Activated T-helper 9 cell treated with anti-CD3 and anti-CD28 coated beads, Interleukin-2, amount 50 U/mL, for 16 hours (primary cell): ENCODE measurements around the gene SEZ6L2.
"Not testable (repeated sequence)": the region's sequence is repeated elsewhere in the genome, so short reads cannot be mapped to it uniquely, and the experiment has no call there.

Experiments
- DNase-seq: peaks from one replicate; pipeline ENCODE4 v3.0.0-alpha.2; 2020; ENCODE audit warnings: low read depth

Gene SEZ6L2

DNA sequence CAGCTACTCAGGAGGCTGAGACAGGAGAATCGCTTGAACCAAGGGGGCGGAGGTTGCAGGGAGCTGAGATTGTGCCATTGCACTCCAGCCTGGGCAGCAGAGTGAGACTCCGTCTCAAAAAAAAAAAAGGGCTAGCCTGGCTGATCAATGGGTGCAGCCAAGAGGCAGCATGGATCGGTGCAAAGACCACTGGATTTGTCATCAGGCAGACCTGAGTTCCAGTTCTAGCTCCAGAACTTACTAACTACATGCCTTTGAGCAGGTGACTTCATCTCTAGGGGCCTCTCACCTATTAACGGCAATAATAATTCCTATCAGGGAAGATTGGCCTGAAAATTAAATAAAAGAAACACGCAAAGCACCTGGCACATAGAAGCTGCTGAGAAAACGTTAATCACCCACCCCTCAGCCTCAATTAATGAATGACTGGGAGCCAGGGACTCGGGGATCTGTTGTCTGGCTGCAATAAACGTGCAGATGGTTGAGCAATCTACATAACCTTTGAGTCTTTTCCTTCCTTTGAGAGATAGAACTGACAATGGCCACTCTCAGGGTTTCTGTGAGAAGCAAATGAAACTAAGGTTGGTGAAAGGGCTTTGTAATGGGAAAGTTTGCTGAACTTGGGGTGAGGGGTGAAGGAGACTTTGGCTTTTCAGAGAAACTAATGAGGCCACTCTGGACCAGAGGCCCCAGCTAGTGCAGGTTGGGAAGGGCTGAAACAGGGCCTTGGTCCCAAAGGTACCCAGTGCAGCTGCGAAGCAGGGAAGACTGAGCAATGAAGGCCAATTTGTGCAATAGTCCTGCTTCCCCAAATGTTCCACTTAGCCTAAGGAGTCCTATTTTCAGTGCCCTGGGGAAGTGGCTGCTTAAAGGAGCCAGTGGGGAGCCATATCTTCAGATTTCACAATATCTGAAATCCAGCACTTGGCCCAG is 7.6 kb downstream of the SEZ6L2 start:
- DNase-seq, result no peak

- not testable (repeated sequence) for DNase-seq
These were observed 10.0 kb downstream of the SEZ6L2 start for GRCh38 chr16:29889372-29889771.

GRCh38 chr16:29883987-29884386 is 15.4 kb downstream of the SEZ6L2 start:
- no peak for DNase-seq

GRCh38 chr16:29881050-29881449 is 18.3 kb downstream of the SEZ6L2 start:
- no peak for DNase-seq

DNA sequence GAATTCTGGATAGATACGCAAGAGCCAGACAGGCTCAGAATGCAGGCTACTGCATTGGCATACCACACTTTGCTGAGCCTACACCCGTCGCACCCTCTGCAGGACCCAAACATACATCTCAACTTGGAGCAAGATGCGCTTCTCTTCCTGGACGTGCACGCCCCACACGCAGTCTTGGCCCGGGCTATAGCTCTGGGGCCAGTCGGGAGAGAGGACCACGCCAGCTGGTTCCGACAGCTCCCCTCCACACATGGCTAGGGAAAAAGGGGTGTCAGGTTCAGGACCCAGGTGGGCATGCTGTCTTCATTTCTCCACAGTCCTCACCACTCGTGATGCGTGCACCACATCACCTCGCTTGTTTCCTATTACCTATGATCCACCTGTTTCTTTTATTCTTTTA is 21.2 kb downstream of the SEZ6L2 start:
- no peak for DNase-seq

- peak; percentile 20 for DNase-seq
These were observed 21.9 kb downstream of the SEZ6L2 start for GRCh38 chr16:29877266-29877961.

- DNase-seq, result no peak
These were observed 22.6 kb downstream of the SEZ6L2 start for GRCh38 chr16:29876594-29877249.

GRCh38 chr16:29876217-29876593 is 23.1 kb downstream of the SEZ6L2 start:
- DNase-seq, result no peak

- DNase-seq, result no peak
These were observed 24.1 kb downstream of the SEZ6L2 start for GRCh38 chr16:29875206-29875605.

- DNase-seq, result no peak
These were observed 26.0 kb downstream of the SEZ6L2 start for GRCh38 chr16:29873319-29873718.

DNA sequence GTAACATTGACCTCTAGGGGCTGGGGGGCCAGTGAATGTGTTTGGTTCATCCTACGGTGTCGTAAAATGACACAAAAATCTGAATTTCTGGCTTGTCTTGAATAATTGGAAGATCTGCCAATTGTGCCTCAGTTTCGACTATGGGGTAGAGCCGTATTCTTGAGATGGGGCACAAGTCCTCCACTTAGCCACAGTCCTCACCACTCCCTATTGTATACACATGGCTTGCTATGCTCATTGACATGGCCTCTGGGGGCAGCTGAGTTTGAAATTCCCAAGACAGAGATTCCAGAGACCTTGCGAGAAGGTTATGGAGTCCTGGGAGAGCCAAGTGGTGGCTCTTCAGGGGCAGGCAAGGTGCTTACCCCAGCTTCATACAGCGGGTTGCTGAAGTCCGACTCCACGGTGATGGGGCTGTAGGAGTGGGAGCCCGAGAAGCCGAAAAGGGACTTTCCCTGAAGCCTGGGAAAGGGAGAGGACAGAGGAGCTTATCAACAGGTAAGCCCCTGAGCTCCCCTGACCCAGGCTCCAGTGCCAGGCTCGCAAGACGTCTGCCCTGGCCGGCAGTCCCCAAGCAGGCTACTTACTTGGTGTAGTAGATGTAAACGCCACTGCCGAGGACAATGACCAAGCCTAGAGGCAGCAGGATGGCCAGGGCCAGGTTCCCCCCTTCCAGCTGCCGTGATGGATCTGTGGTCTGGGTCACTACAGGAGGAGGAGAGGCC is 27.4 kb downstream of the SEZ6L2 start:
- no peak for DNase-seq

DNA sequence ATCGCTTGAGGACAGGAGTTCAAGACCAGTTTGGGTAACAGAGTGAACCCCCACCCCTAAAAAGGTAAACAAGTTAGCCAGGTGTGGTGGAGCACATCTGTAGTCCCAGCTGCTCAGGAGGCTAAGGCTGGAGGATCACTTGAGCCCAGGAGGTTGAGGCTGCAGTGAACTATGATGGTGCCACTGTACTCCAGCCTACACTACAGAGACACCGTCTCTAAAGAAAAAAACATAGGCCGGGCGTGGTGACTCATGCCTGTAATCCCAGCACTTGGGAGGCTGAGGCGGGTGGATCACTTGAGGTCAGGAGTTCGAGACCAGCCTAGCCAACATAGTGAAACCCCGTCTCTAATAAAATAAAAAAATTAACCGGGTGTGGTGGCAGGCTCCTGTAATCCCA is 30.3 kb downstream of the SEZ6L2 start:
- not testable (repeated sequence) for DNase-seq

DNA sequence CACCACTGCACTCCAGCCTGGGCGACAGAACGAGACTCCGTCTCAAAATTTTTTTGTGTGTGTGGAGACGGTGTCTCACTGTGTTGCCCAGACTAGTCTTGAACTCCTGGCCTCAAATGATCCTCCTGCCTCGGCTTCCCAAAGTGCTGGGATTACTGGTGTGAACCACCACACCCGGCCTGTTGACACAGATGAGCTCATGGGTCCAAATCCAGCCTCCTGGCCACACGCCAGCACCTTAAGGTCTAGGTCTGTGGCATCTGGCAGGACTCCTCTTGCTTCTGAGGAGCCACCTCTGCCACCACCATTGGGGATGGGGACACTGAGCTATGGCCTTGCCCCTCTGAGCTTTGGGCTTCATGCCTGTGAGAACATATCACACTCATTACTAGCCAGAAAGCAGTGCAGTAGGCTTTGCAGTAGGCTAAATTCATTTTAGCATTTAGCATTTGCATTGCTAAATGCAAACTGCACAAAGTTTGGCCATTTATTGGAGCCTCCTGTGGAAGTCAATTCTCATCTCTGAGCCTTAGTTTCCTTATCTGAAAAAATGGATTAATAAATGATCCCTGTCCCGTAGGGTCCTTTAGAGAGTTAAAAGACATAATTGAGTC is 30.8 kb downstream of the SEZ6L2 start:
- no peak for DNase-seq

GRCh38 chr16:29864205-29864604 is 35.1 kb downstream of the SEZ6L2 start:
- no peak for DNase-seq

DNA sequence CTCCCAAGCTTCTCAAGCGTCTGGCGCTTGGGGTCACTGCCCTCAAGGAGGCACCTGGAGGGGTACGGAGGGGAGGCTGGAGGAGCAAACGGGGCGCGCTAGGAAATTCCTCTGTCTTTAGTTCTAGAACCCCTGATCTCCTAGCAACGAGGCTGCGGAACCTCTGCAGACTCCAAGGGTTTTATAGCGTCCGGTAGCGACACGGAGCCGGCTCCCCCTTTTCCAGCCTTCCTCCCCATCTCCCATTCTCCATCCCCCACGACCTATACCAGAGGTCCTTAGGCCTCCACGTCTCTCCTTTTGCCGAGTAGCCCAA is 35.7 kb downstream of the SEZ6L2 start:
- DNase-seq, result no peak

- peak; percentile 87 for DNase-seq
These were observed 36.3 kb downstream of the SEZ6L2 start, which contains the start of gene CDIPT for GRCh38 chr16:29862884-29863668. Gene CDIPT (minus strand): TSS chr16:29863226. CDS start chr16:29862857, 369 bp downstream.

DNA sequence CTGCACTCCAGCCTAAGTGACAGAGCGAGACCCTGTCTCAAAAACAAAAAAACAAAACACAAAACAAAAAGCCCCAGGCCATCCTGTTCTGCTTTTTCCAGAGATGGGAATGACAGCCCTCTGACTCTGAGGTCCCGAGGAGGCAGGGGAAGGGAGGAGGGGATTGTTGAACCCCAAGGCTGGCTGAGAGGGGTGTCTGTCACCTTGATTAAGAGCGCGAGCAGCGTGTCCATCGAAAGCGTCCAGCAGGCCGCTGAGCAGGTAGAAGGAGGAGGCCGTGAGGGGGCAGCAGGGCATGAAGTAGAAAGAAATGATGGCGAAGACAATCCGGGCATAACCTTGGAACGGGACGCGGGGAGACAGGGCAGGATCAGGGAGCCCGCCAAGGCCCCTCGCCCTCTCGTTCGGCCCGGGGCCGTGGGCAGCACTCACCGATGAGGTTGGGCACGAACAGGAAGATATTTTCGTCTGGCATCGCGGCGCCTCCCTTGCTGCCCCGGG is 36.9 kb downstream of the SEZ6L2 start:
- no peak for DNase-seq

DNA sequence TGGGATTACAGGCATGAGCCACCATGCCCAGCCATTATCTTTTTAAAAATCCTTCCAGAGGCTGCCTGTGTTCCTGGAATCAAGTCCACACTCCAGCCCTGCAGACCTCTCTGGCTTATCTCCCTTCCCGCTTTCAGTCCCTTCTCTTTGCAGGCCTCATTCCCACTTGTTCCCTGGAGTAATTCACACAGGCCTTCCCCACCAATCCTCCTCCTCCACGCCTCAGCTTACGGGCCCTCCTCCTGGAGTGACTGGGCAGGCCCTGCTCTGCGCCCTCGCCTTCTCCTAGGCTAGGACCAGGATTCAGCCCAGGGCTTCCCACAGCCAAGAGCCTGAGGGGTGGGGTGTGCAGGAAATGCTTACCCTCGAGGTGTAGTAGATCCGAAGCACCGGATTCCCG is 39.1 kb downstream of the SEZ6L2 start:
- DNase-seq, result no peak

- DNase-seq, result no peak
These were observed 40.4 kb downstream of the SEZ6L2 start for GRCh38 chr16:29858974-29859373.

DNA sequence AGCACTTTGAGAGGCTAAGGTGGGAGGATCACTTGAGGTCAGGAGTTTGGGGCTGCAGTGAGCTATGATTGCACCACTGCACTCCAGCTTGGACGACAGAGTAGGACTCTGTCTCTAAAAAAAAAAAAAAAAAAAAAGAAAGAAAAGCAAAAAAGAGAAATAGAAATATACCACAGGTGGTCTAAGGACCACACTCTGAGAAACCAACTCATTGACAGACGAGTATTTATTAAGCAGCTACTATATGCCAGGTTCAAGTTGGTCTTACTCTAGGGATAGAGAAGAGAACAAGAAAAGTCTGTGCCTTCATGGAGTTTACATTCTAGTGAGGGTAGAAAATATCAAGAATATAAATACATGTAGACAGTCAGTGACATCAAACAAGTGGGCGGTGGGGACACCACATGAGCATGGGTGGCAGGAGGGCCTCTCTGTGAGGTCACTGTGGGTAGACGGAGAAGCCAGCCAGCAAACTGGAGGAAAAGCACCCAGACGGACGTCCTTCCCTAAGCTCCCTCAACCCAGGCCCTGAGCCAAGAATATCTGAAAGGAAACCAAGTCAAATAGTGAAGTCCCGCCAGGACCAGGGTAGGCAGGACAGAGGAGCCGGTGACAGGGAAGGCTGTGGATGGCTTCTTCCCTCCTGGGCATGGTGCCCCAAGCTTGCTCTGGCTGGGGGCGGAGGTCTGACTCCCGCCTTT is 41.1 kb downstream of the SEZ6L2 start:
- DNase-seq, result no peak
